ENCODE data around the gene MSH6.
"Not testable (repeated sequence)": the region's sequence is repeated elsewhere in the genome, so short reads cannot be mapped to it uniquely, and the experiment has no call there.

MSH6 gene

GRCh38 chr2:47842846-47843245 is 59.9 kb downstream of the MSH6 start:
- DNase-seq (ENCODE audit: low read depth) = no peak

GRCh38 chr2:47843407-47843806 is 60.5 kb downstream of the MSH6 start:
- no peak for DNase-seq (ENCODE audit: low read depth)

- DNase-seq (ENCODE audit: low read depth) = no peak
These were observed 61.2 kb downstream of the MSH6 start for GRCh38 chr2:47844162-47844561.

GRCh38 chr2:47849368-47849767 is 66.4 kb downstream of the MSH6 start:
- no peak for DNase-seq (ENCODE audit: low read depth)

GRCh38 chr2:47850198-47850597 is 67.3 kb downstream of the MSH6 start:
- no peak for DNase-seq (ENCODE audit: low read depth)

GRCh38 chr2:47853067-47853777 is 70.3 kb downstream of the MSH6 start:
- not testable (repeated sequence) for DNase-seq (ENCODE audit: low read depth)

Data from GM04503 (cell line).